IMR-90 (cell line): ENCODE data around the gene PSEN1.

ENCODE experiments used
- POLR2A ChIP-seq: IDR thresholded peaks from 2 replicates; pipeline ENCODE4 v1.6.1; 2012; ENCODE audit warnings: mild to moderate bottlenecking, low read depth, low read length
- TF ChIP-seq, protein P1 (sequence below): conservative IDR thresholded peaks from 2 replicates; pipeline ENCODE4 v1.5.1; 2012; ENCODE audit warnings: mild to moderate bottlenecking, low read depth, low read length, improper control_type of control experiment

- no peak for TF ChIP-seq POLR2A
- TF ChIP-seq, protein P1, sequence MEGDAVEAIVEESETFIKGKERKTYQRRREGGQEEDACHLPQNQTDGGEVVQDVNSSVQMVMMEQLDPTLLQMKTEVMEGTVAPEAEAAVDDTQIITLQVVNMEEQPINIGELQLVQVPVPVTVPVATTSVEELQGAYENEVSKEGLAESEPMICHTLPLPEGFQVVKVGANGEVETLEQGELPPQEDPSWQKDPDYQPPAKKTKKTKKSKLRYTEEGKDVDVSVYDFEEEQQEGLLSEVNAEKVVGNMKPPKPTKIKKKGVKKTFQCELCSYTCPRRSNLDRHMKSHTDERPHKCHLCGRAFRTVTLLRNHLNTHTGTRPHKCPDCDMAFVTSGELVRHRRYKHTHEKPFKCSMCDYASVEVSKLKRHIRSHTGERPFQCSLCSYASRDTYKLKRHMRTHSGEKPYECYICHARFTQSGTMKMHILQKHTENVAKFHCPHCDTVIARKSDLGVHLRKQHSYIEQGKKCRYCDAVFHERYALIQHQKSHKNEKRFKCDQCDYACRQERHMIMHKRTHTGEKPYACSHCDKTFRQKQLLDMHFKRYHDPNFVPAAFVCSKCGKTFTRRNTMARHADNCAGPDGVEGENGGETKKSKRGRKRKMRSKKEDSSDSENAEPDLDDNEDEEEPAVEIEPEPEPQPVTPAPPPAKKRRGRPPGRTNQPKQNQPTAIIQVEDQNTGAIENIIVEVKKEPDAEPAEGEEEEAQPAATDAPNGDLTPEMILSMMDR = no peak
Measured at GRCh38 chr14:73100334-73100733, 36.0 kb upstream of the PSEN1 start.
